Gastrocnemius medialis (tissue), 4 donors: Measurements from ENCODE around the gene KRT73.

ENCODE experiments used
- CTCF ChIP-seq, 5 experiments: fragments of 450-650 bp in 3 of 5; fragments of 200-600 bp in 2 of 5; sonication (generic) in 2 of 5; IDR thresholded peaks in 4 of 5; conservative IDR thresholded peaks in 1 of 5; 1 replicate in 4 of 5; 2 replicates in 1 of 5; pipeline ENCODE4 v1.5.1; 2016 to 2019; ENCODE audit warnings: antibody characterized with exemption in 5 of 5, mild to moderate bottlenecking in 3 of 5, moderate library complexity in 3 of 5
- POLR2A ChIP-seq, 2 donors: fragments of 450-650 bp; IDR thresholded peaks; one replicate each; pipeline ENCODE4 v1.6.1; 2017; ENCODE audit warnings: antibody characterized with exemption in 2 of 2, mild to moderate bottlenecking in 2 of 2, moderate library complexity in 2 of 2

GRCh38 chr12:52564582-52564981 is 53.8 kb downstream of the KRT73 start:
- no peak for TF ChIP-seq CTCF (IDR thresholded peaks at IDR 0.05 in 4 of 5, conservative IDR thresholded peaks at IDR 0.05 in 1 of 5)
- no peak for TF ChIP-seq POLR2A (IDR thresholded peaks at IDR 0.05)
